COR-L47 (cell line): ENCODE results near the gene SLC6A8.
"Not testable (repeated sequence)": the region's sequence is repeated elsewhere in the genome, so short reads cannot be mapped to it uniquely, and the experiment has no call there.

ENCODE experiments used
- DNase-seq: peaks from one replicate; lab custom pipeline; 2025; lab: John Stamatoyannopoulos, UW

Gene SLC6A8

DNA sequence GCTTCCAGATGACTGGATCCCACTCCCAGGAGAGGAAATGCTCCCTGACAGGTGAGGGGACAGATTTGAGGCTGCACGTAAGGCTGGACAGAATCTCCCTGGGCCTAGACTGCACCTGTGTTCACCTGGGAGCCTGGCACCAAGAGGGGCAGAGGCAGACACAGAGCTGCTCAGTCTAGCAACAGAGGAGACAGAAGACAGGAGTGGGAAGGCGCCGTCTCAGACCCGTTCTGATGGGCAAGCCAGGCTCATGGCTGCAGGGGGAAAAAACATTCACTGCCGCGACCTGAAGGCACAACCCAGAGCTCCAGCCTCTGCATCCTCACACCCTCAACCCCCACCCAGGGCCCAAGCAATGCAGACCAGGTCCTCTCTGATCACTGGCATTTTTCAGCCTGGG lies 19.7 kb downstream of the SLC6A8 start:
- no peak for DNase-seq

DNA sequence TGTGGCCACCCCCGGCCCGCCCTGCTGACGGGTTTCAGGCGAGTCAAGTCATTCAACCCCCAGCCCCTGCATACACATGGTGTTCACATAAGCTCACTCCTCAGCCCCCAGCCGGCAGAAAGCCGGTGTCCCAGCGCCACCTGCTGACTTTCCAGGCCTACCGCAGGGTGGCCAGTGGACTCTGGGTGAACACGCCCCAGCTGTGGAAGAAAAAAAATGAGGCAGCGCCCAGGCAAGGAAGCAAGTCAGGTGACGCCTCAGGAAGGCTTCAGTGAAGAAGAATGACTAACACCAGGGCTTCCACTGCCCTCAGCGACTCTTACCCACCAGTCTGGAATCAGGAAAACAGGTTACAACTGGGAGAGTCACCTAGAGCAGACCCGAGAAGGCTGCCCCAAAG lies 20.7 kb downstream of the SLC6A8 start:
- DNase-seq = peak; percentile 24

DNA sequence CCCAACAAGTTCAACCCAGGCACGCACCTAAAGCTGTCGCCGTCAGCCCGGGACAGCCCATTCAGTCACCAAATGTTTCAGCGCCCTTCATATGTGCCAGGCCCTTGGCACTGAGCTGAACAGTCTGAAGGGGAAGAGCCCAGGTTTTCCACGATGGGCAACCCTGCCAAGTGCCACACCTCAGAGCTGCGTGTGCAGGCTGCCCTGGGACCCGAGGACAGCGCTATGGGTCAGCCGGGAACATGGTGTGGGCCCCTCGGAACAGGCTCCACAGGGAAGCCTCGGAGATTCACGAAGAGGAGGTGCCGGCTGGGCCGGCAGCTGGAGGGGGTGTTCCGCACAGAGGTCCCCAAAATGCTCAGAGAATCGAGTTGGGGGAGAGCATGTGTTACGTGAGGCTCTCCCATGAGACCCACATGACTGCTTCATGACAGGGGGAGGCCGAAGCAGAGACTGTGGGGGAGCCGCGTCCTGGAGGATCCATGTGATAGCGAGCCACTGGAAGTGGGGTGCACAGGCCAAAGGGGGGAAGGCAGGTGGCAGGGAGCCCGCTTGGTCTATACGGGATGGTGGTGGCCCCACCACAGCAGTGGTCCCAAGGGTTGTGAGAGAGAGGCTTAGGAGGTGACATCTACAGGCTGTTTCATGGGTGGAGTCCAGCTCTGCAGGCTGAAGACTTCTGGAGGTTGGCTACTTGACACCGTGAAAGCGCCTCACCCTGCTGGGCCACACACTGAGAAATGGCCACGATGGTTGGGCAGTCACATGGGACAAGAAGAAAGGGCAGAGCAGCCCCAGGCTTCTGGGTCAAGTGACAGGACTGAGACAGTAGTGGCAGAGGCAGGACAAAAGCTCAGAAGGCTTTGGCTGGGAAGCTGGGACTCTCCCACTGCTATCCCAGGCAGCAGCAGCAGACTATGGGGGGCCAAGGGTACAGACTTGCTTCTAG lies 22.3 kb downstream of the SLC6A8 start:
- no peak for DNase-seq

DNA sequence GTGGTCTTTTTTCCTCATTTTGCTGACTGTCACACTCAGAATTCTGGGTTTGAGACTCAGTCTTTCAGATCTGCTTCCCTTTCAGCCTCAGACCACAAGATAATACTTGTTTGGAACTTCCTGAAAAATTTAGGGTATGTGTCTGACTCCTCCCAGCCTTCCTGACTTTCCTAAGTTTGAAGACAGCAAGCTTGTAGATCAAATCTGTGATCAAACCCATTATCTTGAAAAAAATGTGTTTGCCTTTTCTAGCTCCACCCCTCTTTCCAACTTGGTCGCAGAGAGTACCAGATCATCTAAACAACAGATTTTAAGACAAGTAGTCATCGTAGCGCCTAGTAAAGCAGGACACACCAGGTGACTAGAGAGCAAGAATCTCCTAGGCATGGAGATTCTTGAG lies 26.5 kb downstream of the SLC6A8 start:
- no peak for DNase-seq

DNA sequence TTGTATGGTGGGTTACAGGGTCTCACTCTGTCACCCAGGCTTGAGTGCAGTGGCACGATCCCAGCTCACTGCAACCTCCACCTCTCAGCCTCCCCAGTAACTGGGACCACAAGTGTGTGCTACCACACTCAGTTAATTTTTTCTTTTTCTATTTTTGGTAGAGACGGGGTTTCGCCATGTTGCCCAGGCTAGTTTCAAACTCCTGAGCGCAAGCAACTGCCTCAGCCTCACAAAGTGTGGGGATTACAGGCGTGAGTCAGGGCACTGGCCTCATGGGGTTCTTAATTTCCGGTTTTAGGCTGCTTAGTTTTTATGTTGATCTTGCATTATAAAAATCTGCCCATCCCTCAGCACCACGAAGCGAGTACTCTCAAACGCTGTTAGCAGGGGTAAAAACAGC lies 29.7 kb downstream of the SLC6A8 start:
- DNase-seq = no peak

DNA sequence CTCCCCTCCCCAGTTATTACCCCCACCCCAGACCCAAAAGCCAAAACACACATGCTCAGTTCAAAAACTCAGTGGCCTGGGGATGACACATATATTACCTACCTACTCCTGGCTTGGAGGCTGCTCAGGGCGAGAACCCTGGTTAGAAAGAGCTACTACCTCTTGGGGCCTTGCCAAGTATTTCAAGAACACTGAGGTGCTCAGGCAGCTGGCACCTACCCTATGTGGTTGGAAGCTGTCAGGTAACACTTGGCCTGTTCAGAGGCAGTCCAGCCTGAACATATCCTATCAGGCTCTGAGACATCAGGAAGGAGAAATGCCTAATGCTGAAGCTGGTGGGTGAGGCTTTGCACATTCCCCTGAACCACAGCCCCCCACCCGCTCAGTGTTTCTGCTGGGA lies 31.5 kb downstream of the SLC6A8 start:
- DNase-seq = no peak

DNA sequence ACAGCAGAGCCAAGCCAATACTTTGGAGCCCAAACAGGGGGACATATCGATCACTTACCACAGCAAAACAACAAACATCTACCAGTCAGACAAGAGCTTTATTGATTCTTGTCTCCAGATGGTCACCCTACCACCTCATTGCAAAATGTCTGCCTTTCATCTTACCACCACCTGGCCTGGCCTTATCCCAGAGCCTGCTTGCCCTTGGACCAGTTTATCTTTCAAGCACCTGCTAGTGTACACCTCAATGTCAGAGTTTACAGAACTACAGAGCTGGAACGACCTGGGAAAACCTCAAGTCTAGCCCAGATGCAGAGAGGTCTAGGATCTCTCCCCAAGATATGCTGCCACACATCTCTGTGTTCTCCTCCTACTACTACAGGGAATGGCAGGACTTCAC lies 32.0 kb downstream of the SLC6A8 start:
- no peak for DNase-seq

DNA sequence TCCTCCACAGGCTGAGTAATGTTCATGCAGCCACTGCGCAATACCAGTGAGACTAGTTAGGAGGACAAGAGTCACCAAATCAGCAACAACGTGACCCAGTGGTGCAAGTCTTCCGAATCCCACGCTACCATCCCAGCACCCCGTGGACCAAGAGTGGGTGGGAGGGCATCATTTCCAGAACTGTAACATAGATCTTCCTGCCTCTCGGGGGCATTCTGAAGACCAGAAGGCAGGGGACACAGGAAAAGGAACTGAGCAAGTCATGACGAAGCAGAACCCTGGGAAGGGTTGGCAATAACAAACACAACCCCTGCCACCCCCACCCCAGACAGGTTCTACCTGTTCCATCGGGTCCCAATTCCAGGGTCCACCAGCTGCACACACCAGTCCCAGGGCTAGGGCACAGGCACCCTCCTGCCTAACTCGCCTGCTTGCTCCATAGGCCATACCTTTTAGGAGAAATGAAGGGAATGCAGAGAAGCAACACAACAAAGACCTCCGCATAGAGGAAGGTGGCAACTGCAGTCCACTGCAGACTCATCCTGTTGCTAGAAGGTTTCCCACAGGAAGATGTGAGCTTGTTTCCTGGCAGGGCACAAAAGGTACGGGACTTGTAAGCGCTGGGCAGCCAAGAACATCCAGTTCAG lies 35.1 kb downstream of the SLC6A8 start:
- DNase-seq = no peak

DNA sequence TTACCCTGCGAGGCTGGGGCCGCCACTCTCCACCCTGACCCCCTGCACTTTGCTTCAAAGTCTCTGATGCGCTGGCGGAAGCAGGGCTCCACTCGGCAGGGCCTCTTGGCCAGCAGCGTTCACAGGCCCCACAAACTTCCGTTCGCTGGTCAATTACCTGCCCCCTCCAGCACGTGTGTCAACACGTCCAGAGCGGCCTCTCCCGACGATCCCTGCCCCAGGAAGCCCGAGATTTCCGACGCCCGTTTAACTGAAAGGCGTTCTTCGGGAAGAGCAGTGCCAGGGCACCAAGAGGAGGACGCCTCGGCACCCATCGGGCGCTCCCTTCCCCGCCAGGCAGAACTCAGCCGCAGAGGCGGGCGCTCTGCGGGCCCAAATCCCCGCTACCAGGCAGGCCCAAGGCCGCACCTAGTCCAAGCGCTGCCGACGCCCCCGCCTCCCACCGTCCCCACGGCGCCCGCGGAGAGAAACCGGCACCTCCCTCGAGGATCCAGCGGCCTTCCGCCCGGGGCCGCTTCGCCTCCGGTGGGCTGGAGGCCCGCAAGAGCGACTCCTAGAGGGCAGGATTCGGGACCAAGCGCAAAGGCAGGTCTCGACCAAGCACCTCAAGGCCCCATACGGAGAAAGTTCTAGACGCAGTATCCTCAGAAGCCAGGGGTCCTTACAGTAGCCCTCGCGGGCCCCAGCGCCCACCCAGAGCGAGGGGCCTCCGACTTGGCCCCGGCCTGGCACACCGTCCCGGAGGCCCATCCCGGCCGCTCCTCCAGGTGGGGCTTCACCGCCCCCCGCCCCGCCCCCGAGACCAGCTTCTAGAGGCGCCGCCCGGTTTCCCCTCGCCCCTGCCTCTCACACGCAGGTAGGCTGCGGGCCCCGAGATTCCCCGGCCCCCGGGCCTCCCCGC lies 35.9 kb downstream of the SLC6A8 start:
- peak; percentile 24 for DNase-seq

DNA sequence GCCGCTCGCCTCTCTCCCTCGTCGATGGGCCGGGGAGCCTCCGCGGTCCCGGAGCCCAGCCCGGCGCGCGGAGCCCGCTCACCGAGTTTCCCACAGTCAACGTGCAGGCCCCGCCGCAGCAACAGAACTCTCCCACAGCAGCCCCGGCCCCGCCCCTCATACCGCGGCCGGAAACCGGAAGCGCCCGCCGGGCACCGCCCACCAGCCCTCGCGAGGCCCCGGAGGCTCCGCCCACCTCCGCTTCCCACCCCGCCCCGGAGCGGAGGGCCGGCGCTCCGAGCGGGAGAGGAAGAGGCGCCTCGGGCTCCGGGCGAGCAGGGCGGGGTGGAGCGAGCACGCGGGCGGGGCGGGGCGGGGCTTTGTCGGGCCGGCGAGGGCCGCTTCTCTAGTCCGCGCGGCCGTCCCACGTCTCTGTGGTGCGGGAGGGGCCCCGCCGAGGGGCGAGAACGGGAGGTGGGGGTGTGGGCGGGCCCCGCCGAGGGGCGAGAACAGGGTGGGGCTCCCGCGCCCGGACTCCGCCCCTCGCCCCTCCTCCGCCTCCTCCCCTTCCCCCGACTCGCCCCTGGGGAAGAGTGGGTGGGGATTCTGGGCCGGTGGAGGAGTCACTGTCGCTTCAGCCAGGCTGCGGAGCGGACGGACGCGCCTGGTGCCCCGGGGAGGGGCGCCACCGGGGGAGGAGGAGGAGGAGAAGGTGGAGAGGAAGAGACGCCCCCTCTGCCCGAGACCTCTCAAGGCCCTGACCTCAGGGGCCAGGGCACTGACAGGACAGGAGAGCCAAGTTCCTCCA lies 36.7 kb downstream of the SLC6A8 start, which contains the start of the genes ABCD1 and BCAP31:
ABCD1 (plus strand) TSS at position 605 of the 787 bp plus-strand sequence. CDS start 411 bp downstream, outside the sequence.
BCAP31 (minus strand) TSS at position 136 of the 787 bp plus-strand sequence. CDS start 1,143 bp downstream, outside the sequence.
- peak; percentile 78 for DNase-seq

DNA sequence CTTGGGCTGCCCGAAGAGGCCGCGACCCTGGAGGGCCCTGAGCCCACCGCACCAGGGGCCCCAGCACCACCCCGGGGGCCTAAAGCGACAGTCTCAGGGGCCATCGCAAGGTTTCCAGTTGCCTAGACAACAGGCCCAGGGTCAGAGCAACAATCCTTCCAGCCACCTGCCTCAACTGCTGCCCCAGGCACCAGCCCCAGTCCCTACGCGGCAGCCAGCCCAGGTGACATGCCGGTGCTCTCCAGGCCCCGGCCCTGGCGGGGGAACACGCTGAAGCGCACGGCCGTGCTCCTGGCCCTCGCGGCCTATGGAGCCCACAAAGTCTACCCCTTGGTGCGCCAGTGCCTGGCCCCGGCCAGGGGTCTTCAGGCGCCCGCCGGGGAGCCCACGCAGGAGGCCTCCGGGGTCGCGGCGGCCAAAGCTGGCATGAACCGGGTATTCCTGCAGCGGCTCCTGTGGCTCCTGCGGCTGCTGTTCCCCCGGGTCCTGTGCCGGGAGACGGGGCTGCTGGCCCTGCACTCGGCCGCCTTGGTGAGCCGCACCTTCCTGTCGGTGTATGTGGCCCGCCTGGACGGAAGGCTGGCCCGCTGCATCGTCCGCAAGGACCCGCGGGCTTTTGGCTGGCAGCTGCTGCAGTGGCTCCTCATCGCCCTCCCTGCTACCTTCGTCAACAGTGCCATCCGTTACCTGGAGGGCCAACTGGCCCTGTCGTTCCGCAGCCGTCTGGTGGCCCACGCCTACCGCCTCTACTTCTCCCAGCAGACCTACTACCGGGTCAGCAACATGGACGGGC lies 37.5 kb downstream of the SLC6A8 start:
- no peak for DNase-seq

DNA sequence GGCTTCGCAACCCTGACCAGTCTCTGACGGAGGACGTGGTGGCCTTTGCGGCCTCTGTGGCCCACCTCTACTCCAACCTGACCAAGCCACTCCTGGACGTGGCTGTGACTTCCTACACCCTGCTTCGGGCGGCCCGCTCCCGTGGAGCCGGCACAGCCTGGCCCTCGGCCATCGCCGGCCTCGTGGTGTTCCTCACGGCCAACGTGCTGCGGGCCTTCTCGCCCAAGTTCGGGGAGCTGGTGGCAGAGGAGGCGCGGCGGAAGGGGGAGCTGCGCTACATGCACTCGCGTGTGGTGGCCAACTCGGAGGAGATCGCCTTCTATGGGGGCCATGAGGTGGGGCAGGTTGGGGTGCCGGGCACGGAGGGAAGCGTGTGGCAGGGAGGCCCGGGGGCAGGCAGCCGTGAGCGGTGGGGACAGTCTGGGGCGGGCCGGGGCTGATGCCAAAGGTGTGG lies 38.1 kb downstream of the SLC6A8 start:
- DNase-seq = no peak

DNA sequence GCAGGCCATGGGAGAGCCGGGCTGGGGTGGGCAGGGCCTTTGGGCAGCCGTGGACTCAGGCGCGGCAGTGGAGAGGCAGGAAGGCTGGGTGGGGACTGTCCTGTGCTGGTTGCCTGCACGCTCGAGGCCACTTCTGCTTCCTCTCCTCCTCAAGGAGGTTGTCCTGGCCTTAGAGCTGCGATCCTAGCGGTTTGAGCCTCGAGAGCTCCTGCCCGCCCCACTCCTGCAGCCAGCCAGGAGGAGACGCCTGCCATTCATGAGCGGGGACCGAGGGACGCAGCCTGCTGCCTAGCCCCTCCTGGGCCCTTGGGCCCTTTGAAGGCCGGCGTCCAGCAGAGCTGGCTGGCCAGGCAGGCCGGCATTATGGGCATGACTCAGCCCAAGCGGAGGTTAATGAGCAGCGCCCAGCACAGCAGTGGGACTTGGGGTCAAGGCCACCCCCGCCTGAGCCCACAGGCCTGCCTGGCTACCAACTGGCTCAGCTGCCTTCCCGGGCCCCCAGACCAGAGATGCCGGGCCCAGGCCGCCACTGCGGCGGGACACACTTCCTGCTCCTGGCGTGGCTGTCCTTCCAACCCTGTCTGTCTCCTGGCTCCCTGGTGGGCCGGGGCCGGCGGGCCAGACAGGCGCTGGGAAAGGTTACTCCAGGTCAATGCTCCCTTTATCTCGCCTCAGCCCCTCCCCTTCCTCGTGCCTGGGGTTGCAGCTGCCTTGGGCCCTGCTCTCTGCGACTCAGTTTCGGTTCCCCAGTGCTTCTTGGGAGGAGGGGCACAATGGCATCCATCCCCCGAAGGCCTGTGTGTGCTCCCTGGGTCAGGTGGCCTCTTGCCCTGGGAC lies 38.8 kb downstream of the SLC6A8 start:
- peak; percentile 30 for DNase-seq

DNA sequence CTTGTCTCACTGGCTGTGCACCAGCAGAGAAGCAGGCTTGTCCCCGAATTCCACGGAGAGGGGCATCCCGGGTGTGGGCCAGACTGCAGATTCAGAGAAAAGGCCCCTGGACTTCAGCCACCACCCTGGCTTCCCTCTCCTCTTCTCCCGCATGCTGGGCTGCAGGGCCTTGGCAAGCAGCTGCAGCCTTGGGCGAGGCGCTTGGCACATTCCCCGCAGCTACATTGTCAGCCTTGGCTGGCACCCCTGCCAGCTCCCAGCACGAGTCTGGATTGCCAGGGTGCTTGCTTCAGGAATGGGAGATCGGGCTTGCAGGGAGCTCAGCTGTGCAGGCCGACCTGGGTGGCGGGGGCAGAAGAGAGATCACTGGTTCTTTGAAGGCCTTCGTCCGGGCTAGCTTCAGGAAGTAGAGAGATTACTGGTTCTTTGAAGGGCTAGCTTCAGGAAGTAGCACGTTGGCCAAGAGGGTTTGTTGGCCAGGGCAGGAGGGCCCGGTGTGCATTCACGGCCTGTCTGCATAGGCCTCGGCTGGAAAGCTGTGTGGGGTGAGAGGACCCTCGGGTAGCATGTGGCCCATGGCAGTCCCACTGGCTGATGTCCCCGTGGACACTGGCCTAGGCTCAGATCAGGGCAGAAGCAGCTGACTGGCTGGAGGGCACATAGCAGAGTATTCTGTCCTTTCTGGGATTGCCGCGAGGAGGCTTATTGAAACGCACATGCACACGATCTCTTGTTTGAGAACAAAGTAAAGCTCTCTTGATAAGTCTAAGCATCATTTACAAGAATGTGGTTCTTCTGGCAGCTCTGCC lies 39.6 kb downstream of the SLC6A8 start:
- peak; percentile 78 for DNase-seq

DNA sequence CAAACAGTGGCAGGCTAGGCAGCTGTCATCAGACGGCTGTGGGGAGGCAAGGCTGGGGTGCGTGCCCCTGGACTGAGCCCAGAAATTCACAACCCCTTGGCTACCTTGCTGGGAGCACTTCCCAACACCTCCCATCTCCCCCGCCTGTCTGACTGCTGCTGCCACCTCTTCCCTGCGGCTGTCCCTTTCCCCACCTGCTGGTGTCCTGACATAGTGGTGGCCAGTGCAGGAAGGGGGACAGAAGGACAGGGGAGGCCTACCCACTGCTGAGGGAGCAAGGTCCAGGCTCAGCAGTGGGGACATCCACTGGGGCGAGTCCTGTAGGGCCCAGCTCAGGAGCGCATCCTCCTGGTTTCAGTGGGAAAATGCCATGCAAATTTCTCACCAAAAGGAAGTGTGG lies 40.4 kb downstream of the SLC6A8 start:
- DNase-seq = no peak

DNA sequence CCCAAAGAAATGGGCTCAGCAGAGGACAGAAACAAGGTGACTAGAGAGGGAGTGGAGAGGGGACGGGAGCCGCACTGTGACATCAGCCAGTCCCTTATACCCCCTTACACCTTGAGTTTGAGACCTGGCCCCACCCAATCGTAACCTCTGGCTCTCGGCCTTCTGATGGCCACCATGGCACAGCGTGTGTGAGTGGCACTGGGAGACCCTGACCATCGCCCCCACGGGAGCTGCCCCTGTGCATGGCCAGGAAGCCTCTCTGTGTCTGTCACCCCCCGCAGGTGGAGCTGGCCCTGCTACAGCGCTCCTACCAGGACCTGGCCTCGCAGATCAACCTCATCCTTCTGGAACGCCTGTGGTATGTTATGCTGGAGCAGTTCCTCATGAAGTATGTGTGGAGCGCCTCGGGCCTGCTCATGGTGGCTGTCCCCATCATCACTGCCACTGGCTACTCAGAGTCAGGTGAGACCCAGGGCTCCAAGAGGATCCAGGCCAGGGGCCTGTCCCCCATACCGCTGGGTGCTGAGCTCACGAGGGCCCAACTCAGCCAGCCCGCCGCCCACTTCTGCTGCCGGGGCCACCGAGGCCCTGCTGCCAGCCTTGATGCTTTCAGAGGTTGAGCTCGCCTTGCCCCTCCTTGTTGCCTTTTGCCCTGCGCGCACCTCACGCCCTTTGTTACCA lies 41.4 kb downstream of the SLC6A8 start:
- no peak for DNase-seq

DNA sequence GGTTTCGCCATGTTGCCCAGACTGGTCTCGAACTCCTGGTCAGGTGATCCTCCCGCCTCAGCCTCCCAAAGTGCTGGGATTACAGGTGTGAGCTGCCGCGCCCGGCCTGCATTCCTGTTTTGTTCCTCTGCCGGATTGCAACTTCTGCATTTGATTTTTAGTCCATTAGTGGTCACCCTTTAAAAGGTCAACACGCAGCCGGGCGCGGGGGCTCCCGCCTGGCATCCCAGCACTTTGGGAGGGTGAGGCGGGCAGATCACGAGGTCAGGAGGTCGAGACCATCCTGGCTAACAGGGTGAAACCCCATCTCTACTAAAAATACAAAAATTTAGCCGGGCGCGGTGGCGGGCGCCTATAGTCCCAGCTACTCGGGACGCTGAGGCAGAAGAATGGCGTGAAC lies 42.4 kb downstream of the SLC6A8 start:
- not testable (repeated sequence) for DNase-seq
